WTC11 (cell line): Measurements from ENCODE around the gene HSD17B12. TPM values are rescaled to one million over a fixed set of nuclear protein-coding genes. Genes with fewer than 3 reads are reported as not detected.

ENCODE experiments used
- ATAC-seq: fragments of 200-7000 bp; cut with Tn5 transposase; 2 replicates; pipeline ENCODE4 v1.10.0; 2021; ENCODE audit warnings: mild to moderate bottlenecking, moderate library complexity
- CTCF ChIA-PET: fragments of 300-600 bp; sonication (Branson Sonifier 250); formaldehyde crosslinking; loops from one replicate; lab custom pipeline; 2021; ENCODE audit warnings: antibody characterized with exemption; lab: Charles Lee
- POLR2A ChIA-PET: fragments of 350-600 bp; sonication (Branson Sonifier 250); formaldehyde crosslinking; loops from one replicate; lab custom pipeline; 2021; ENCODE audit warnings: antibody characterized with exemption; lab: Charles Lee
- DNase-seq: peaks from one replicate; pipeline ENCODE4 v3.0.0; 2021; ENCODE audit warnings: low spot score
- H3K27ac Mint-ChIP-seq: 2 replicates; pipeline ENCODE4 v1.8.0; 2021; ENCODE audit warnings: mixed read lengths
- H3K27me3 Mint-ChIP-seq: 2 replicates; pipeline ENCODE4 v1.8.0; 2021; ENCODE audit warnings: low read depth, mild to moderate bottlenecking, moderate library complexity, mixed read lengths
- H3K36me3 Mint-ChIP-seq: 2 replicates; pipeline ENCODE4 v1.8.0; 2021; ENCODE audit warnings: mixed read lengths
- H3K4me1 Mint-ChIP-seq: 2 replicates; pipeline ENCODE4 v1.8.0; 2022; ENCODE audit warnings: mixed read lengths
- H3K4me3 Mint-ChIP-seq: 2 replicates; pipeline ENCODE4 v1.8.0; 2021; ENCODE audit warnings: mild to moderate bottlenecking, moderate library complexity, mixed read lengths
- H3K9me3 Mint-ChIP-seq: 2 replicates; pipeline ENCODE4 v1.8.0; 2021; ENCODE audit warnings: mixed read lengths
- ARID4B ChIP-seq: sonication (generic); formaldehyde crosslinking; IDR thresholded peaks from 2 replicates; pipeline ENCODE4 v1.8.0; 2023; ENCODE audit warnings: missing genetic modification reagents, mild to moderate bottlenecking, borderline replicate concordance
- CDX4 ChIP-seq: fragments of 250-450 bp; sonication (Bioruptor Pico); IDR thresholded peaks from 2 replicates; pipeline ENCODE4 v1.9.0; 2021; ENCODE audit warnings: moderate library complexity, mild to moderate bottlenecking, inconsistent platforms, borderline replicate concordance
- E2F4 ChIP-seq: sonication (generic); formaldehyde crosslinking; IDR thresholded peaks from 2 replicates; pipeline ENCODE4 v1.8.1; 2022; ENCODE audit warnings: low read depth, mild to moderate bottlenecking, moderate library complexity, missing genetic modification reagents, borderline replicate concordance
- FOXP1 ChIP-seq: sonication (generic); formaldehyde crosslinking; IDR thresholded peaks from 2 replicates; pipeline ENCODE4 v1.8.0; 2022; ENCODE audit warnings: missing genetic modification reagents, mild to moderate bottlenecking, moderate library complexity, borderline replicate concordance
- MYBL2 ChIP-seq: sonication (generic); formaldehyde crosslinking; IDR thresholded peaks from 2 replicates; pipeline ENCODE4 v1.8.1; 2023; ENCODE audit warnings: mild to moderate bottlenecking, moderate library complexity, missing genetic modification reagents
- NFYB ChIP-seq: sonication (generic); formaldehyde crosslinking; conservative IDR thresholded peaks from 2 replicates; pipeline ENCODE4 v1.8.0; 2022; ENCODE audit warnings: low read depth, missing genetic modification reagents
- OVOL2 ChIP-seq: fragments of 250-450 bp; sonication (Bioruptor Pico); IDR thresholded peaks from 2 replicates; pipeline ENCODE4 v1.9.0; 2021; ENCODE audit warnings: mild to moderate bottlenecking, borderline replicate concordance
- RELA ChIP-seq: sonication (generic); formaldehyde crosslinking; IDR thresholded peaks from 2 replicates; pipeline ENCODE4 v1.8.1; 2022; ENCODE audit warnings: missing genetic modification reagents, mild to moderate bottlenecking, borderline replicate concordance
- STAT6 ChIP-seq: sonication (generic); formaldehyde crosslinking; conservative IDR thresholded peaks from 2 replicates; pipeline ENCODE4 v1.8.1; 2023; ENCODE audit warnings: mild to moderate bottlenecking, low read depth, missing genetic modification reagents, moderate library complexity
- USF2 ChIP-seq: sonication (generic); formaldehyde crosslinking; IDR thresholded peaks from 2 replicates; pipeline ENCODE4 v1.8.1; 2023; ENCODE audit warnings: mild to moderate bottlenecking, missing genetic modification reagents, moderate library complexity
- ZMAT4 ChIP-seq: fragments of 250-450 bp; sonication (Bioruptor Pico); IDR thresholded peaks from 2 replicates; pipeline ENCODE4 v1.9.0; 2021; ENCODE audit warnings: mild to moderate bottlenecking
- ZNF121 ChIP-seq: sonication (generic); formaldehyde crosslinking; IDR thresholded peaks from 2 replicates; pipeline ENCODE4 v1.8.0; 2023; ENCODE audit warnings: missing genetic modification reagents
- ZNF532 ChIP-seq: fragments of 250-450 bp; sonication (Bioruptor Pico); IDR thresholded peaks from 2 replicates; pipeline ENCODE4 v1.9.0; 2021; ENCODE audit warnings: mild to moderate bottlenecking, borderline replicate concordance
- total RNA-seq: library from RNA; stranded (reverse); gene quantifications from 3 replicates; pipeline ENCODE4 v1.2.3, GENCODE V29; 2021

Gene HSD17B12
- total RNA-seq, 1 experiment from 2014 or later, result 149 TPM

- ChIA-PET CTCF (no interaction called here), POLR2A (no interaction called here)
- DNase-seq (no peak), ATAC-seq (no peak)
- H3K27me3 Mint-ChIP-seq, result no peaks in the 10 kb centered on the region
- H3K4me3 Mint-ChIP-seq, result no peak overlapping the region
- TF ChIP-seq STAT6 (CRISPR knock-in tag), result no peak
- TF ChIP-seq FOXP1, result no peak
- no peak for TF ChIP-seq MYBL2
- no peak for TF ChIP-seq RELA (CRISPR knock-in tag)
- TF ChIP-seq USF2 (CRISPR knock-in tag), result no peak
- no peak for TF ChIP-seq ZMAT4 (CRISPR knock-in tag)
- no peak for TF ChIP-seq ARID4B (CRISPR knock-in tag)
- TF ChIP-seq ZNF532, result no peak
- no peak for TF ChIP-seq CDX4
- no peak for TF ChIP-seq OVOL2
- no peak for TF ChIP-seq ZNF121 (CRISPR knock-in tag)
- TF ChIP-seq E2F4 (CRISPR knock-in tag), result no peak
- no peak for TF ChIP-seq NFYB (CRISPR knock-in tag)
- peaks cover 27% of the 10 kb centered on the region for H3K4me1 Mint-ChIP-seq
- H3K27ac Mint-ChIP-seq, result no peak overlapping the region
- H3K36me3 Mint-ChIP-seq, result peaks cover 8% of the 10 kb centered on the region
- H3K9me3 Mint-ChIP-seq, result no peaks in the 10 kb centered on the region
Measured at GRCh38 chr11:43690929-43691725, 10.6 kb downstream of the HSD17B12 start.
